OCI-LY7 (cell line): ENCODE results near the gene MNAT1. TPM values are rescaled to one million over a fixed set of nuclear protein-coding genes. Genes with fewer than 3 reads are reported as not detected.

Experiments
- BruUV-seq: library from RNA; stranded (reverse); fragments of 400-500 nt; replicated peaks from 2 replicates; lab custom pipeline; 2021; lab: Mats Ljungman, UMichigan
- CTCF ChIA-PET: fragments of 300-600 bp; sonication (Branson Sonifier 250); formaldehyde crosslinking; loops from one replicate; lab custom pipeline; 2022; ENCODE audit warnings: antibody characterized with exemption; ENCODE audit not compliant: unreplicated experiment; lab: Charles Lee
- POLR2A ChIA-PET: fragments of 300-600 bp; sonication (Branson Sonifier 250); formaldehyde crosslinking; loops from one replicate; lab custom pipeline; 2022; ENCODE audit warnings: antibody characterized with exemption; lab: Charles Lee
- DNase-seq: peaks from one replicate; pipeline ENCODE4 v3.0.0-alpha.2; 2015; ENCODE audit warnings: low spot score
- H2AFZ ChIP-seq: fragments of 200-600 bp; sonication (generic), shearing (Covaris generic); 2 replicates; pipeline ENCODE4 v1.6.1; 2014; ENCODE audit warnings: mild to moderate bottlenecking, antibody characterized with exemption, low read length, moderate library complexity
- H3K27ac ChIP-seq: fragments of 200-600 bp; sonication (generic); 2 replicates; pipeline ENCODE4 v1.5.1; 2014; ENCODE audit warnings: mixed run types, low read depth, mild to moderate bottlenecking, moderate library complexity, low read length, inconsistent platforms; ENCODE audit not compliant: poor library complexity, severe bottlenecking
- H3K36me3 ChIP-seq: fragments of 200-600 bp; sonication (generic); 2 replicates; pipeline ENCODE4 v1.6.1; 2014; ENCODE audit warnings: mild to moderate bottlenecking, antibody characterized with exemption, low read length, moderate library complexity, mixed read lengths; ENCODE audit not compliant: insufficient read depth
- H3K4me1 ChIP-seq: fragments of 200-600 bp; sonication (generic); 2 replicates; pipeline ENCODE4 v1.5.1; 2014; ENCODE audit warnings: mild to moderate bottlenecking, low read length; ENCODE audit not compliant: insufficient read depth, poor library complexity, severe bottlenecking
- H3K4me2 ChIP-seq: fragments of 200-600 bp; sonication (generic); 2 replicates; pipeline ENCODE4 v1.6.1; 2014; ENCODE audit warnings: mild to moderate bottlenecking, low read length
- H3K4me3 ChIP-seq: fragments of 200-600 bp; sonication (generic); 2 replicates; pipeline ENCODE4 v1.5.1; 2014; ENCODE audit warnings: mild to moderate bottlenecking, low read depth, low read length; ENCODE audit not compliant: poor library complexity, severe bottlenecking
- H3K79me2 ChIP-seq: fragments of 200-600 bp; sonication (generic); 2 replicates; pipeline ENCODE4 v1.6.1; 2016; ENCODE audit warnings: low read depth, mild to moderate bottlenecking, low read length, moderate library complexity, mixed read lengths; ENCODE audit not compliant: insufficient read depth
- H3K9me2 ChIP-seq: fragments of 200-600 bp; sonication (generic); 2 replicates; pipeline ENCODE4 v1.6.1; 2016; ENCODE audit warnings: mild to moderate bottlenecking, low read length, mixed read lengths; ENCODE audit not compliant: insufficient read depth
- H3K9me3 ChIP-seq: fragments of 200-600 bp; sonication (generic); 2 replicates; pipeline ENCODE4 v1.6.1; 2014; ENCODE audit warnings: mild to moderate bottlenecking, mixed run types, low read length, mixed read lengths
- H4K20me1 ChIP-seq: fragments of 200-600 bp; sonication (generic); 2 replicates; pipeline ENCODE4 v1.6.1; 2014; ENCODE audit warnings: mild to moderate bottlenecking, antibody characterized with exemption, low read length, moderate library complexity, mixed read lengths; ENCODE audit not compliant: insufficient read depth
- CTCF ChIP-seq: fragments of 200-600 bp; sonication (generic); conservative IDR thresholded peaks from 2 replicates; pipeline ENCODE4 v1.5.1; 2014; ENCODE audit warnings: mild to moderate bottlenecking, antibody characterized with exemption, low read length, moderate library complexity, mixed read lengths
- EZH2phosphoT487 ChIP-seq: fragments of 200-600 bp; sonication (generic); IDR thresholded peaks from 2 replicates; pipeline ENCODE4 v1.6.1; 2018; ENCODE audit warnings: low read depth, borderline replicate concordance, mild to moderate bottlenecking, mixed run types, antibody characterized with exemption, low read length, moderate library complexity, mixed read lengths
- intact Hi-C: fragments of 100-400 bp; cut with micrococcal nuclease; formaldehyde crosslinking; loops from one replicate; pipeline ENCODE4 v1.10.0; 2022; ENCODE audit not compliant: unreplicated experiment
- total RNA-seq, 2 experiments: library from RNA; depleted of rRNA in 1 of 2; stranded (reverse); fragments of >200 nt in 1 of 2; shearing (Covaris generic) in 1 of 2; gene quantifications; 2 replicates each; pipeline ENCODE4 v1.2.3, GENCODE V29; 2014 to 2022

Gene MNAT1
- total RNA-seq, 2 experiments from 2014 or later, result 58.5 to 60.9 TPM

GRCh38 chr14:60971271-60971670 is 236.7 kb downstream of the MNAT1 start:
- no TSS peak for BruUV-seq
- no peaks in the 10 kb centered on the region for H3K79me2 ChIP-seq
- no peak overlapping the region for H3K4me2 ChIP-seq
- H3K4me1 ChIP-seq, result peaks cover 4% of the 10 kb centered on the region
- no peak overlapping the region for H2AFZ ChIP-seq
- H3K4me3 ChIP-seq, result no peak overlapping the region
- H3K27ac ChIP-seq, result no peak overlapping the region
- no peaks in the 10 kb centered on the region for H3K9me2 ChIP-seq
- ChIA-PET CTCF (no interaction called here), POLR2A (interaction anchor here (0.6 kb wide), 1 partner anchor 743 kb away, joined by 3 read pairs; no protein-coding TSS in a partner anchor)
- H4K20me1 ChIP-seq, result no peaks in the 10 kb centered on the region
- H3K36me3 ChIP-seq, result peaks cover 40% of the 10 kb centered on the region
- H3K9me3 ChIP-seq, result no peaks in the 10 kb centered on the region
- TF ChIP-seq CTCF (no peak), EZH2phosphoT487 (no peak)
- DNase-seq, result no peak
- intact Hi-C loops, result no loop called here

- H3K4me2 ChIP-seq, result no peak overlapping the region
- no TSS peak for BruUV-seq
- TF ChIP-seq EZH2phosphoT487, result no peak
- no peak for TF ChIP-seq CTCF
- no peak overlapping the region for H3K27ac ChIP-seq
- H2AFZ ChIP-seq, result no peak overlapping the region
- H3K79me2 ChIP-seq, result no peaks in the 10 kb centered on the region
- H3K9me3 ChIP-seq, result no peaks in the 10 kb centered on the region
- POLR2A ChIA-PET, result interaction anchor here (0.8 kb wide), 1 partner anchor 11 kb away, joined by 3 read pairs; no protein-coding TSS in a partner anchor
- H3K36me3 ChIP-seq, result peaks cover 50% of the 10 kb centered on the region
- CTCF ChIA-PET, result no interaction called here
- intact Hi-C loops, result no loop called here
- H3K4me1 ChIP-seq, result no peaks in the 10 kb centered on the region
- H4K20me1 ChIP-seq, result no peaks in the 10 kb centered on the region
- no peaks in the 10 kb centered on the region for H3K9me2 ChIP-seq
- no peak for DNase-seq
- no peak overlapping the region for H3K4me3 ChIP-seq
Measured at GRCh38 chr14:60972295-60972694, 237.7 kb downstream of the MNAT1 start.

GRCh38 chr14:60973070-60973469 is 238.5 kb downstream of the MNAT1 start:
- H3K36me3 ChIP-seq, result peaks cover 57% of the 10 kb centered on the region
- no peaks in the 10 kb centered on the region for H3K9me3 ChIP-seq
- TF ChIP-seq EZH2phosphoT487 (no peak), CTCF (no peak)
- DNase-seq, result no peak
- intact Hi-C loops, result no loop called here
- POLR2A ChIA-PET, result no interaction called here
- no peak overlapping the region for H2AFZ ChIP-seq
- peaks cover 4% of the 10 kb centered on the region; the same call in 1 of the 2 replicates for H3K79me2 ChIP-seq
- no peak overlapping the region for H3K4me3 ChIP-seq
- H3K4me2 ChIP-seq, result no peak overlapping the region
- H3K4me1 ChIP-seq, result no peaks in the 10 kb centered on the region
- BruUV-seq, result no TSS peak
- CTCF ChIA-PET, result no interaction called here
- H3K9me2 ChIP-seq, result no peaks in the 10 kb centered on the region
- no peak overlapping the region for H3K27ac ChIP-seq
- H4K20me1 ChIP-seq, result no peaks in the 10 kb centered on the region
